NB4 (cell line): Measurements from ENCODE around the gene CHAT.

ENCODE experiments used
- DNase-seq: peaks from one replicate; pipeline ENCODE4 v3.0.0; 2010; ENCODE audit warnings: low read depth
- H3K4me3 ChIP-seq: one replicate; pipeline ENCODE4 v1.5.1; 2011; ENCODE audit warnings: mild to moderate bottlenecking, low read depth, low read length, moderate library complexity
- CTCF ChIP-seq: IDR thresholded peaks from one replicate; pipeline ENCODE4 v1.5.1; 2012; ENCODE audit warnings: low read depth, low read length
- MYC ChIP-seq: IDR thresholded peaks from 2 replicates; pipeline ENCODE4 v1.6.1; 2011; ENCODE audit warnings: low read depth, low read length
- POLR2A ChIP-seq: IDR thresholded peaks from 2 replicates; pipeline ENCODE4 v1.6.1; 2011; ENCODE audit warnings: mild to moderate bottlenecking; ENCODE audit not compliant: insufficient read length; ENCODE audit errors: extremely low read depth
- TF ChIP-seq, protein P1 (sequence below): IDR thresholded peaks from 2 replicates; pipeline ENCODE4 v1.6.1; 2011; ENCODE audit warnings: low read depth, low read length

Gene CHAT

GRCh38 chr10:49595003-49595712 is 18.7 kb upstream of the CHAT start:
- TF ChIP-seq, protein P1, sequence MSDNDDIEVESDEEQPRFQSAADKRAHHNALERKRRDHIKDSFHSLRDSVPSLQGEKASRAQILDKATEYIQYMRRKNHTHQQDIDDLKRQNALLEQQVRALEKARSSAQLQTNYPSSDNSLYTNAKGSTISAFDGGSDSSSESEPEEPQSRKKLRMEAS, result no peak
- TF ChIP-seq MYC (no peak), POLR2A (no peak), CTCF (no peak)
- H3K4me3 ChIP-seq, result no peak overlapping the region
- DNase-seq, result no peak

DNA sequence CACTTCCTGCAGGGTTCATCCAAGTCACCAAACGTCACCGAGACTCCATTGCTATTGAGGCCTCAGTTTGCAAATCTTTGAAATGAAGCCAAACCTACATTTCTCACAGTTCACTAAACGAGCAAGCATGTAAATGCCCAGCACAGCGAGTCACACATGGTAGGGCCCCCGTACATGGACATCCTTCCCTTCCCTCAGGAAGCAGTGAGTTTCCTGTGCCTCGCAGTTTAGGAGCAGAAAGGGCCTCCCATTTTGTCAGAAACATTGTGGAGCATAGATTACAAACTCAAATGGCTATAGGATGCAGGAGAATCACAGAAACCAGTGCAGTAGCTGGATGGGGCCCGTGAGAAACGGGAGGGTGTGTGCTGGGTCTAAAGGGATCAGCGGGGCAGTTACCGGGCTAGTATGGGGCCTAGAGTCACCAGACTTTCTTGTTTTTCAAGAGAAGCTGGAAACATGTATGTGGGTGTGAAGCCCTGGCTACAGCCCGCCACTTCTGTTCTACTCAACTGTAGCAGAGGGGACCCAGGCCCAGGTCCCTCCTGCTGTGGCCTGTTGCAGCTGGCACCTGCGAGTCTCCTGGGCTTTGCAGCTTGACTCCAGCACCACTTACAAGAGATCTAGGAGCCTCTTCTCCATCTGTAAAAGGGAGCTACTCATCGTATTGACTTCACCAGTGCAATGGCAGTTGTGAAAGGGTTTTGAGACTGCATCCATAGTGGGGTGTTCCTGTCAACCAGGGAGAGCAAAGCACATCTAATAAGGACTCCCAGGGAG is 17.9 kb upstream of the CHAT start:
- no peak overlapping the region for H3K4me3 ChIP-seq
- DNase-seq, result no peak
- TF ChIP-seq, protein P1, result no peak
- TF ChIP-seq MYC (no peak), POLR2A (no peak), CTCF (no peak)

DNA sequence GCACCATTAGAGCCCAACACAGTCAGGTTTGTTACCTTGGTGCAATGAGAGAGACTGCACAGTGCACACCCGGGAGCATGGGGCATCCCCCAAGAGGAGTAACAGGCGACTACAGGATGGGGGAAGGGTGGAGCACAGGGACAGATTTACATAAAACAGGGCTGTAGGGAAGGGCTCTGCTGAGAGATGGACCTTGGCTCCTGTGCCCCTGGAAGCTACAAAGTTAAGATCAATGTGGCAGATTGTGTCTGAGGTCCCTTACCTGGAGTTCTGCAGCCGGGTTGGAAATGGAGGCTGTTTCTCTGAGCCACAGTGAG is 17.4 kb upstream of the CHAT start:
- TF ChIP-seq MYC, result no peak

DNA sequence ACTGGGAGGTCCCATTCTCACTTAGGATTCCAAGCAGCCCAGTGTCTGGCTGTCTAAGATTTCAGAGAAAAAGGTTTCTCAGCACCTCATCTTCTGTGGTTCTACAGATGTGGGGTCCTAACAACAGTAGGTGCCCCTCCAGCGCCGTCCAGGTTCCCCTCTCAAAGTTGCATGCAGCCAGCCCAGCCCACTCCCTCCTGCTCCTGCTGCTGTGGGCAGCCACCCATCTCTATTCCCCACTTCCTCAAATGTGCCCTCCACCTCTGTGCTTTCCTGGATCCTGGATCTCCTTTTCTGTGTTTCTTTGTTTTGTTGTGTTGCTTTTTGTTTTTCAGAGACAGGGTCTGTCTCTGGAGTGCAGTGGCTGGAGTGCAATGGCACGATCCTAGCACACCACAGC is 17.0 kb upstream of the CHAT start:
- TF ChIP-seq, protein P1, result no peak
- TF ChIP-seq MYC, result no peak
- TF ChIP-seq POLR2A, result no peak
- no peak for TF ChIP-seq CTCF
- DNase-seq, result no peak
- no peak overlapping the region for H3K4me3 ChIP-seq

More for the DNA sequence above, 17.4 kb upstream of the CHAT start:
- no peak overlapping the region for H3K4me3 ChIP-seq
- DNase-seq, result no peak

GRCh38 chr10:49597426-49598163 is 16.2 kb upstream of the CHAT start:
- no peak overlapping the region for H3K4me3 ChIP-seq
- no peak for DNase-seq
- TF ChIP-seq CTCF (no peak), POLR2A (no peak), MYC (no peak)
- TF ChIP-seq, protein P1, result no peak

GRCh38 chr10:49598164-49598856 is 15.5 kb upstream of the CHAT start:
- no peak overlapping the region for H3K4me3 ChIP-seq
- no peak for DNase-seq
- TF ChIP-seq POLR2A (no peak), CTCF (no peak), MYC (no peak)
- TF ChIP-seq, protein P1, result no peak
